OCI-LY1 (cell line): ENCODE measurements around the gene WDSUB1.

ENCODE experiments used
- EZH2 ChIP-seq: fragments of 200-600 bp; sonication (generic), shearing (Covaris generic); IDR thresholded peaks from 2 replicates; pipeline ENCODE4 v1.8.0; 2017; ENCODE audit warnings: borderline replicate concordance, mixed run types, mild to moderate bottlenecking, antibody characterized with exemption, low read length, moderate library complexity, mixed read lengths
- TF ChIP-seq, protein P1 (sequence below): fragments of 200-600 bp; sonication (generic), shearing (Covaris generic); IDR thresholded peaks from 2 replicates; pipeline ENCODE4 v1.5.1; 2017; ENCODE audit warnings: mild to moderate bottlenecking, antibody characterized with exemption, low read length, moderate library complexity, mixed read lengths

DNA sequence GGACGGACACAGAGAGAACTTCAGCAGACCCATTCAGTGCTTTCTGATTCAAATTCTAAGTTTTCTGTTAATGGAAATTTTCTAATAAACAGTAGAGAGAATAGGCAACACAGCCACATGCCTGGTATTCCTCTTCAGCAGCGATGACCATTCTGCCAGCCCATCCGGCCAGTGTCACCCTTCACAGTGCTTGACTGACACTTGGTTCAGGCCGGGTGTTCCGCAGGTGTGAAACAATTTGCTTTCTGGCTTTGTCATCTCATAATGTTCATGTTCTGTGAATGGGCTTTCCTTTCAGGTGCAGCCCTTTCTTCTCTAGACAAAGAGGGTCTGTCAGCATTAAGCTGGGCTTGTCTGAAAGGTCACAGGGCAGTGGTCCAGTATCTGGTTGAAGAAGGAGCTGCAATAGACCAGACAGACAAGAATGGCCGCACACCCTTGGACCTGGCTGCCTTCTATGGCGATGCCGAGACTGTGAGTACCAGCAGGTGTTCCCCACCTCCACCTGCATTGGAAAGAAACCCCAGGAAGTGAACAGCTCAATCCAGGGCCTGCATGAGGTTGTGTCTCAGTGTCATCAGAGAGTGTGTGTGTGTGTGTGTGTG is 67.0 kb downstream of the WDSUB1 start:
- TF ChIP-seq, protein P1, sequence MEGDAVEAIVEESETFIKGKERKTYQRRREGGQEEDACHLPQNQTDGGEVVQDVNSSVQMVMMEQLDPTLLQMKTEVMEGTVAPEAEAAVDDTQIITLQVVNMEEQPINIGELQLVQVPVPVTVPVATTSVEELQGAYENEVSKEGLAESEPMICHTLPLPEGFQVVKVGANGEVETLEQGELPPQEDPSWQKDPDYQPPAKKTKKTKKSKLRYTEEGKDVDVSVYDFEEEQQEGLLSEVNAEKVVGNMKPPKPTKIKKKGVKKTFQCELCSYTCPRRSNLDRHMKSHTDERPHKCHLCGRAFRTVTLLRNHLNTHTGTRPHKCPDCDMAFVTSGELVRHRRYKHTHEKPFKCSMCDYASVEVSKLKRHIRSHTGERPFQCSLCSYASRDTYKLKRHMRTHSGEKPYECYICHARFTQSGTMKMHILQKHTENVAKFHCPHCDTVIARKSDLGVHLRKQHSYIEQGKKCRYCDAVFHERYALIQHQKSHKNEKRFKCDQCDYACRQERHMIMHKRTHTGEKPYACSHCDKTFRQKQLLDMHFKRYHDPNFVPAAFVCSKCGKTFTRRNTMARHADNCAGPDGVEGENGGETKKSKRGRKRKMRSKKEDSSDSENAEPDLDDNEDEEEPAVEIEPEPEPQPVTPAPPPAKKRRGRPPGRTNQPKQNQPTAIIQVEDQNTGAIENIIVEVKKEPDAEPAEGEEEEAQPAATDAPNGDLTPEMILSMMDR, result no peak
- TF ChIP-seq EZH2, result no peak
